H54 (cell line): ENCODE results near the gene PCYT1A.
"Not testable (repeated sequence)": the region's sequence is repeated elsewhere in the genome, so short reads cannot be mapped to it uniquely, and the experiment has no call there.

ENCODE experiments used
- DNase-seq: peaks from one replicate; pipeline ENCODE4 v3.0.0; 2011; ENCODE audit warnings: low spot score, mixed read lengths; ENCODE audit not compliant: insufficient read length
- FAIRE-seq: peaks from 3 replicates; lab custom pipeline; 2011; peaks lifted over from hg19 to GRCh38; lab: Jason Lieb, UNC
- POLR2A ChIP-seq: IDR thresholded peaks from 2 replicates; pipeline ENCODE4 v1.6.1; 2011; ENCODE audit warnings: low read depth, mild to moderate bottlenecking, low read length

The PCYT1A gene

GRCh38 chr3:196314597-196314996, 27.1 kb upstream of the PCYT1A start:
- FAIRE-seq (no peak), DNase-seq (no peak)
- no peak for TF ChIP-seq POLR2A

- DNase-seq, FAIRE-seq: not testable (repeated sequence)
Measured at GRCh38 chr3:196314086-196314485, 26.6 kb upstream of the PCYT1A start.

- not testable (repeated sequence) for DNase-seq, FAIRE-seq
Measured at GRCh38 chr3:196302960-196303359, 15.4 kb upstream of the PCYT1A start.

GRCh38 chr3:196302551-196302950, 15.0 kb upstream of the PCYT1A start:
- not testable (repeated sequence) for FAIRE-seq, DNase-seq

GRCh38 chr3:196298521-196298920, 11.0 kb upstream of the PCYT1A start:
- TF ChIP-seq POLR2A, result no peak
- DNase-seq, result no peak
- FAIRE-seq, result no peak

- DNase-seq, result no peak
- no peak for TF ChIP-seq POLR2A
- no peak for FAIRE-seq
Measured at GRCh38 chr3:196292286-196292923, 4.9 kb upstream of the PCYT1A start.

GRCh38 chr3:196288141-196288460, 575 bp upstream of the PCYT1A start:
- TF ChIP-seq POLR2A, result no peak
- FAIRE-seq (no peak), DNase-seq (no peak)

GRCh38 chr3:196287090-196287439, 461 bp downstream of the PCYT1A start:
- TF ChIP-seq POLR2A, result no peak
- FAIRE-seq (no peak), DNase-seq (no peak)

- FAIRE-seq (no peak), DNase-seq (no peak)
- no peak for TF ChIP-seq POLR2A
Measured at GRCh38 chr3:196284396-196284795, 3.1 kb downstream of the PCYT1A start.

GRCh38 chr3:196281962-196282361, 5.6 kb downstream of the PCYT1A start:
- DNase-seq (no peak), FAIRE-seq (peak; percentile 15)

GRCh38 chr3:196280689-196281440, 6.7 kb downstream of the PCYT1A start:
- peak; percentile 20 for FAIRE-seq
- no peak for TF ChIP-seq POLR2A

More at GRCh38 chr3:196281962-196282361, 5.6 kb downstream of the PCYT1A start:
- TF ChIP-seq POLR2A, result no peak

GRCh38 chr3:196275126-196275525, 12.4 kb downstream of the PCYT1A start:
- DNase-seq, result no peak
- no peak for TF ChIP-seq POLR2A
- no peak for FAIRE-seq

More at GRCh38 chr3:196280689-196281440, 6.7 kb downstream of the PCYT1A start:
- DNase-seq, result no peak

- no peak for TF ChIP-seq POLR2A
- DNase-seq (no peak), FAIRE-seq (no peak)
Measured at GRCh38 chr3:196274585-196274984, 12.9 kb downstream of the PCYT1A start.

GRCh38 chr3:196273655-196274054, 13.9 kb downstream of the PCYT1A start:
- FAIRE-seq, result no peak
- TF ChIP-seq POLR2A, result no peak

GRCh38 chr3:196272826-196273225, 14.7 kb downstream of the PCYT1A start:
- no peak for TF ChIP-seq POLR2A
- no peak for DNase-seq
- FAIRE-seq, result no peak

More at GRCh38 chr3:196273655-196274054, 13.9 kb downstream of the PCYT1A start:
- DNase-seq, result no peak
